ENCODE measurements around the gene TOLLIP. TPM values are rescaled to one million over a fixed set of nuclear protein-coding genes. Genes with fewer than 3 reads are reported as not detected.

The TOLLIP gene
- total RNA-seq, 1 experiment from 2014 or later: 32.3 TPM

- Histone ChIP-seq H3T11ph (ENCODE audit: low read length) (no peak overlapping the region), H3K56ac (ENCODE audit: insufficient read length, low read depth, low read length) (no peak overlapping the region), H3K9ac (ENCODE audit: extremely low read depth, insufficient read length, low read length) (no peak overlapping the region), H4K5ac (ENCODE audit: insufficient read length, low read depth, low read length) (no peak overlapping the region), H3K14ac (ENCODE audit: insufficient read depth, low read length) (no peak overlapping the region), H2BK20ac (ENCODE audit: low read depth, low read length, poor library complexity, severe bottlenecking) (no peak overlapping the region), H4K20me1 (ENCODE audit: control insufficient read depth, insufficient read depth, insufficient read length) (no peaks in the 10 kb centered on the region), H3K23me2 (ENCODE audit: insufficient read length, low read depth, low read length, poor library complexity, severe bottlenecking) (no peaks in the 10 kb centered on the region), H3K79me1 (ENCODE audit: insufficient read depth, low read depth, low read length, poor library complexity, severe bottlenecking) (no peaks in the 10 kb centered on the region), H3K27ac (ENCODE audit: insufficient read length, low read depth, low read length) (no peak overlapping the region), H4K91ac (ENCODE audit: insufficient read length, low read depth, low read length) (no peak overlapping the region), H2AFZ (ENCODE audit: low read length) (no peak overlapping the region), H3K4me1 (ENCODE audit: insufficient read depth, low read length) (no peaks in the 10 kb centered on the region), H3K79me2 (ENCODE audit: insufficient read depth, low read length) (no peaks in the 10 kb centered on the region), H2AK5ac (ENCODE audit: insufficient read length, low read length) (no peak overlapping the region), H2BK5ac (ENCODE audit: insufficient read length, low read length) (no peak overlapping the region), H3K9me3 (ENCODE audit: control insufficient read depth, low read depth, low read length) (no peaks in the 10 kb centered on the region), H2BK120ac (ENCODE audit: low read depth, low read length, poor library complexity, severe bottlenecking) (no peak overlapping the region), H3K23ac (ENCODE audit: insufficient read length, low read depth, low read length) (no peak overlapping the region), H2BK12ac (ENCODE audit: insufficient read length, low read depth, low read length) (no peak overlapping the region), H3K18ac (ENCODE audit: insufficient read length, low read depth, low read length) (no peak overlapping the region), H3K4ac (ENCODE audit: low read depth, low read length) (no peak overlapping the region), H3K27me3 (ENCODE audit: insufficient read depth, low read length) (no peaks in the 10 kb centered on the region), H4K8ac (replicated peaks; ENCODE audit: insufficient read length, low read depth, low read length) (no peak overlapping the region), H2BK15ac (ENCODE audit: low read depth, low read length) (no peak overlapping the region), H3K4me2 (ENCODE audit: insufficient read depth, insufficient read length, low read length) (no peak overlapping the region)
- no peak for DNase-seq
- Mint-ChIP-seq H3K36me3 (ENCODE audit: insufficient read depth in 1 of 3, low read depth in 3 of 3) (peaks cover 0 to 8% (median 5%) of the 10 kb centered on the region in 3 experiments; a peak in 6 of 7 replicates), H3K27ac (no peak overlapping the region), H3K4me3 (no peak overlapping the region), H3K4me1 (no peaks in the 10 kb centered on the region), H3K9me3 (peaks cover 23 to 27% of the 10 kb centered on the region in 2 experiments), H3K27me3 (ENCODE audit: low read depth) (peaks cover 10% of the 10 kb centered on the region)
- no peak for TF ChIP-seq CTCF (conservative IDR thresholded peaks at IDR 0.05)
- WGBS (ENCODE audit: extremely low coverage, insufficient read length, low lambda C conversion rate): no CpG with 5 or more reads among the region's 23 CpGs
Observed at GRCh38 chr11:1239596-1240205, 69.7 kb downstream of the TOLLIP start.

All from H9 (cell line).